ENCODE results near the gene RANBP9. TPM values are rescaled to one million over a fixed set of nuclear protein-coding genes. Genes with fewer than 3 reads are reported as not detected.

RANBP9 gene
- total and polyA plus RNA-seq, 9 of the 15 experiments (the other 6 are each of a cell fraction or from before 2014, with no cell fraction given) = 27.5 to 130 (median 61.5) TPM

GRCh38 chr6:13581700-13582229 is 129.9 kb downstream of the RANBP9 start (continued):
- TF ChIP-seq KDM1A (IDR thresholded peaks at IDR 0.05) (peak; percentile 74 to 81), MAX (CRISPR knock-in tag; IDR thresholded peaks at IDR 0.05) (0 out of 2 replicates have a peak, but pooled peaks have one; percentile 47), THRAP3 (IDR thresholded peaks at IDR 0.05; ENCODE audit: borderline replicate concordance) (0 out of 2 replicates have a peak, but pooled peaks have one; percentile 39), PHB2 (IDR thresholded peaks at IDR 0.05; ENCODE audit: low read depth) (peak; percentile 52; the same call in 1 of the 2 replicates), RFX7 (CRISPR knock-in tag; IDR thresholded peaks at IDR 0.05) (no peak), STAT5A (IDR thresholded peaks at IDR 0.05; ENCODE audit: borderline replicate concordance, low read length) (peak; percentile 77), ZBTB49 (CRISPR knock-in tag; IDR thresholded peaks at IDR 0.05; ENCODE audit: borderline replicate concordance) (no peak), ARID1B (IDR thresholded peaks at IDR 0.05) (peak; percentile 88), NCOR1 (IDR thresholded peaks at IDR 0.05) (peak; percentile 87), RREB1 (CRISPR knock-in tag; IDR thresholded peaks at IDR 0.05) (no peak), L3MBTL2 (IDR thresholded peaks at IDR 0.05) (peak; percentile 43; the same call in 1 of the 2 replicates), MYBL2 (IDR thresholded peaks at IDR 0.05; ENCODE audit: low read depth) (no peak), MYBL2 (CRISPR knock-in tag; IDR thresholded peaks at IDR 0.05; ENCODE audit: borderline replicate concordance) (no peak), CBFA2T2 (conservative IDR thresholded peaks at IDR 0.05) (peak; percentile 89), POLR2AphosphoS5 (IDR thresholded peaks at IDR 0.05; ENCODE audit: control insufficient read depth, insufficient read depth, low read depth, low read length) (peak; percentile 84), EHMT2 (IDR thresholded peaks at IDR 0.05) (0 out of 2 replicates have a peak, but pooled peaks have one; percentile 15), TCF3 (CRISPR knock-in tag; IDR thresholded peaks at IDR 0.05) (peak; percentile 81), ZNF311 (CRISPR knock-in tag; IDR thresholded peaks at IDR 0.05) (peak; percentile 63; the same call in 1 of the 2 replicates), FIP1L1 (IDR thresholded peaks at IDR 0.05; ENCODE audit: low read depth, low read length, poor library complexity, severe bottlenecking) (no peak), IRF2 (CRISPR knock-in tag; IDR thresholded peaks at IDR 0.05) (no peak), TEAD4 (IDR thresholded peaks at IDR 0.05; ENCODE audit: low read length) (peak; percentile 92), TEAD4 (CRISPR knock-in tag; IDR thresholded peaks at IDR 0.05; ENCODE audit: borderline replicate concordance) (no peak), ZSCAN32 (CRISPR knock-in tag; IDR thresholded peaks at IDR 0.05) (no peak)

All from K562 (cell line).